Mucosa of gallbladder (tissue), 1 donor: ENCODE measurements around the gene SDK1. TPM values are rescaled to one million over a fixed set of nuclear protein-coding genes. Genes with fewer than 3 reads are reported as not detected.
"Not testable (repeated sequence)": the region's sequence is repeated elsewhere in the genome, so short reads cannot be mapped to it uniquely, and the experiment has no call there.

Experiments
- DNase-seq: peaks from one replicate; pipeline ENCODE4 v3.0.0-alpha.2; 2020; ENCODE audit warnings: low spot score
- total RNA-seq: library from RNA; stranded (reverse); gene quantifications from one replicate; pipeline ENCODE4 v1.2.1, GENCODE V29; 2021
- donor health status: DM: no; HTN: no; CAD: no.

SDK1 gene
- total RNA-seq, 1 donor from 2014 or later, result 6.6 TPM

DNA sequence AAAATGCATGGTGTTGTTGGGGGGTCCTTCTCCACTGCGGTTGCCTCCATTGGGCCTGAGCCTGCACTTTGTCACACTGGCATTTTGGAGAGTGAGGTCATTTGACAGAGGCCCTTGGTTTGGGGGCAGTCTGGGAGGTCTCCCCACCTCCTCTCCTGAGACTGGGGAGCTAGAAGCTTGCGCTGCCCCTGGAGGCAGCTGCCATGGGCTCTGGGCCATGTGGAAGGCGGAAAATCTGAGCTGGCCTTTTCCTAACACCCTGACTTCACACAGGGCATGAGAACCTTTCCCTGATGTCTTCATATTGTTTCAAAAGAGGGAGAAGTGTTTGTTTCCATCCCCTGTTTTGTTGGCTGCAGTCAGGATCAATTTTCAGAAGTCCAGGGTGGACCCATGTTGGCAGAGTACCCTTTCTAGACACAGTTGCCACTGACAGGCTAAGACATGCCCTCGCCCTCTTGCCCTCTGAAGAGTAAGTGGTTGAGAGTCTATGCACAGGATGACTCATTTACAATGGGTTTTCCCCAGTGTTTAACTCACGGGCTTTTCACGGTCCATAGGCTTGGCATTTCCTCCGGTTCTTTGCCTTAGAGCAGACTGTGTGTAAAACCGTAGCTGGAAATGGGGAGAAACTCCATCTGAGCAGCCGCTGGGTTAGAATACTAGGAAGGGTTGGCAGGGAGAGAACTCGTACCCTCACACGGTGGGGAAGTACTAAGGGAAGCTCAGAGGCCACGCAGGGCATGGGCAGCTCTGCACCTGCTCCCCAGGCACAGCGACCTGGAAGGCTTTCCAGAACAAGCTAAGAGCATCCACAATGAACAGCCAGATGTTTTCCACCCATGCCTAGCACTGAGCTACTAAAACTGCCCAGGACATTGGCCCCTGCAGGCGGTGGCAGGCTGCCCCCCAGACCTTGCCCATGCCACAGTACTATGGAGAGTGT is 655.0 kb downstream of the SDK1 start:
- no peak for DNase-seq

GRCh38 chr7:3956949-3957348 is 655.9 kb downstream of the SDK1 start:
- DNase-seq, result no peak

DNA sequence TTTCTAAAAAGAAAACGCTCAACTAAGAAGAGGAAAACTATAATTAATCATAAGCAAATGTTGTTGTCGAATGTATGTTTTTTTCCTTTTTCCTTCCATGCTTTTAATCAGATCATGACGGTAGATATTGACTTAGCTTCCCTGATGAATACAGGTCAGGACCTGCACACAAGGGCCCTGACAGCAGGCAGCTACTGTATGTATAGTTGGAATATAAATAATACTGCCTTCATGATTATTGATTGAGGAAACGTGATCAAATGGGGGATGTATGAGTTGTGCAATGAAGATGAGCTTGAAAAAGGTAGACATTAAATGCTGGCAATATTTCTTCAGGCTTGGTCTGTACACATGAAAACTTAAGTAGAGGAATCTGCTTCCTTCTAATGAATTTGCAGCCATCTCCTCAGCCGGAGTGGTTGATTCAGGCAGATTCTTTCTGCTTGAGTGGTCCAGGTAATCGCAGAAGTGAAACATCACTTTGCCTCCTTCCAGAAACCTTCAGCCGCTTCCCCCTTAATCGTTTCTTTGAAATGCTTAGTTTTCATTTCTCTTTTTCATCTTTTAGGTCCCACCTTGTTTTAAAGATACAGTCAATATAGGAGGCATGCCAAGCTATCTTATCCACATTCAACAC is 656.5 kb downstream of the SDK1 start:
- no peak for DNase-seq

DNA sequence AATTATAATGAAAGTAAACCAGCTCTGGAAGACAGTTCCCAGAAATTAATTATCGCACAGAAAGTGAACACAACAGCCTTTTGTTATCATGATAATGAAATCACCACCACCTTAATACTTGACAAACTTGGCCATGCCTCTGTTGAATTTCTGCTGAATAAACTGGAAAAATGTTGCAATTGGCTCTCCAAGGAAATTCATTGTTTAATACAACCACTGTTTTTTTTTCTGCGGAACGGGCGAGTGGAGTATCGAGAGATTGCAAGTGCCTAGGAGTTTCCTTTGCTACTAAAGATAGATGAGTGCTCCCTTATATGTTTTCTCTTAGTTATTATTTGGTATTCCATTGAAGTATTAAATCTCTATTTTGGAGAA is 657.0 kb downstream of the SDK1 start:
- no peak for DNase-seq

DNA sequence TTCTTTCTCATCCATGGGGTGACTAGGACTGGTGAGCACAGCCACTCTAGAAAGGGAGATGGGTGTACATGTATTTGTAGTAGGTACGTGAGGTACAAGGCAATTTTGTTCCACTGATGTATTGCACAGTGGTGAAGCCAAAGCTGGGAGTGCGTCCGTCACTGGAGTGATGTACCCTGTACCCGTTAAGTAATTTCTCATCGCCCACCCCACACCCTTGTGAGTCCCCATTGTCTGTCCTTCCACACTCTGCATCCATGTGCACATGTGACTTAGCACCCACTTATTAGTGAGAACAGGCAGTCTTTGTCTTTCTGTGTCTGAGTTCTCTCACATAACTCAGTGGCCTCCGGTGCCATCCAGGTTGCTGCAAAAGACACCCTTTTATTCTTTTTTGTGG is 658.3 kb downstream of the SDK1 start:
- DNase-seq, result no peak

GRCh38 chr7:3960050-3960763 is 659.2 kb downstream of the SDK1 start:
- DNase-seq, result no peak

- DNase-seq, result no peak
Measured at GRCh38 chr7:3960942-3961341, 659.9 kb downstream of the SDK1 start.

- DNase-seq, result no peak
Measured at GRCh38 chr7:3961857-3962503, 660.9 kb downstream of the SDK1 start.

GRCh38 chr7:3963768-3964167 is 662.7 kb downstream of the SDK1 start:
- not testable (repeated sequence) for DNase-seq

- DNase-seq, result no peak
Measured at GRCh38 chr7:3964980-3965606, 664.0 kb downstream of the SDK1 start.

DNA sequence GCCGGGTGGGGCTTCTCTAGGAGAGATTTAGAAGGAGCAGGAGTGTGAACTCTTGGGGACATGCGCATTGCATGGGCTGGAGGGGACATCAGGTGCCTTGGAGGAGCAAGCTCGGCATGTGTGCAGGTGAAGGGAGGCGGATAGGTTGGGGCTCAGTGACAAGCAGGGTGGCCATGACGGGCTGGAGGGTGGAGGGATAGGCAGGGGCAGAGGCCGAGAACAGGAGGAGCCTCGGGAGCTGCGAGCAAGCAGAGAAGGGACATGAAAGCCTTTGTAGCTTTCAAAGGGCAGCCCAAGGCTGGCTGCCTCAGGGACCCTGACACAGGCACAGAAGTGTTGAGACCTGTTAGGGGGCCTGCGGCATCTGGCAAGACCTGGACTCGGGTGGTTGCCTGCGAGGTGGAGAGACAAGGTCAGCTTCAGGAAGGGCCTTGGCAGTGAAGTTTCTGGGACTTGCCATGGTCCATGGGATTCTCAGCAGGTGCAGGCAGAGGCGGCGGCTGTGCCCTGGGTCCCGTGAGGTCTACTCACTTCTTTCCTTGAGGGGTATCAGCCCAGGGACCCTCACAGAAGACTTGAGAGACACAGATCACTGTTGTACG is 664.8 kb downstream of the SDK1 start:
- DNase-seq, result no peak

DNA sequence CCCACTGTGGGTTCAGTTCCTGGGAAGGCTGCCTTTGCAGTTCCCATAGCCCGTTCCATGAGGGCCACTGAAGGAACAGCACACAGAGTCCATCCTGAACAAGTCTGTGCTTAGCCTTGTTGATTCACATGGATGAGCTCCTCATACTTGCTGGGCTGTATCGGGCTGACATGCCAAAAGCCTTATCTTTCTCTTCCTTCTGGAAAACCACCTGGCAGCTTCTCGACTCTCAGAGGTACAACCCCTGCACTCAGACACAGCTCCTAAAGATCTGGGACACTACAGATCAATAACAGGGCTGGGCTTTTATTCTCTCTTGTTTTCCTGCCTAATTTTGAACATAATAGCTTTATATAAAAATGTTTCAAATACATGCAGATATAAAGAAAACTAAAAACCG is 667.2 kb downstream of the SDK1 start:
- DNase-seq, result no peak

GRCh38 chr7:3969286-3969685 is 668.2 kb downstream of the SDK1 start:
- DNase-seq, result no peak

GRCh38 chr7:3971323-3971722 is 670.3 kb downstream of the SDK1 start:
- no peak for DNase-seq

DNA sequence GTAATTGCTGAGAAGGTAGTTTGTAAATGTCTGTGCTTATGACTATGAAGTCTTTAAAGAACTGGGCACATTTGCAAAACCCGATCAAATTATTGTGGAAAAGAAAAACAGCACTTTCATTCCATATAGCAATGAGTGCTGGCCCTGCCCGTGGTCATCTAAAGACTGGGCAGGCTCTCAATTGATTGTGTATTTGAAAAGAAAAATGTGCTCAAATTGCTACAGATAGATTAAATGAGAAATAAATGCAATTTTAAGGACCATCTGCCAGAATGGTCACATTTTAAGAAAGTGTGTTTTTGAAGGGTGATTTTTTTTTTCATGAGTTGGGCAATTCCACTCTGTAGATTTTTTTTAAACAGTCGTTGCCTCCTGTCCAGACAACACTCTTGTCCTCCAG is 672.2 kb downstream of the SDK1 start:
- no peak for DNase-seq

- no peak for DNase-seq
Measured at GRCh38 chr7:3974329-3974728, 673.3 kb downstream of the SDK1 start.

DNA sequence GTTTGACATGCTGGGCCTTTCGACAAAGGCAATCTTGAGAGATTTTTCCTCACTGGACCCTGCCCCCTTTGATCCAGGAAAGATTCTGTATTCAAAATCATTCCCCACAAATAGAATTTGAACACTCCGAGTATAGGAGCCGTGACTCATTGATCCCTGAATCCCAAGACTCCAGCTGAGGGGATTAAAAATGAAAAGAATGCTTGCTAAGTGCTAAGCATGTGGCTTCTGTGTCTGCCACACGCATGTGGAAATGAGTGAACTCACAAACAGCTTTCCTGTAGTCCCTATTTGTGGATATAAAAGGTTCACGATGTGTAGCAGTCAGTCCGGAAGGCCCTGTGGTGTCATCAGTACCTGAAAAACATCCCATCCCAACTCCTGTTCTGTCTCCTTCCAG is 674.3 kb downstream of the SDK1 start:
- no peak for DNase-seq

GRCh38 chr7:3977391-3977790 is 676.3 kb downstream of the SDK1 start:
- no peak for DNase-seq

DNA sequence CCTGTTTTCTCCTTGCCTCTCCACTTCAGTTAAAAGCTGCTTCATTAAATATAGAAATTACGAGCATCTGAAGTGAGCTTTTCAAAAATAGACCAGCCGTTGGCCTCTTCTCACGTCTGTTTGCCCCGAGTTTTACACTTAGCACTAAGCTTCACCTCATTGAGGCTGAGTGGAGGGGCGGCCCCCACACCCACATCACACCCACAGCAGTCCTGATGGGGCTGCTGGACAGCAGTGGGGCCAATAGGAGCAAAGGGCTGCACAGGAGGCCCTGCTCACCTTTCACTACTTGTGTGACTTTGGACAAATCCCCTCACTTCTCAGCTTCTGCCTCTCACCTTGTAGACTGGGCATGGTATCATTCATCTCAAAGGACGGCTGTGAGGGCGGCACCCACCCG is 677.8 kb downstream of the SDK1 start:
- no peak for DNase-seq

DNA sequence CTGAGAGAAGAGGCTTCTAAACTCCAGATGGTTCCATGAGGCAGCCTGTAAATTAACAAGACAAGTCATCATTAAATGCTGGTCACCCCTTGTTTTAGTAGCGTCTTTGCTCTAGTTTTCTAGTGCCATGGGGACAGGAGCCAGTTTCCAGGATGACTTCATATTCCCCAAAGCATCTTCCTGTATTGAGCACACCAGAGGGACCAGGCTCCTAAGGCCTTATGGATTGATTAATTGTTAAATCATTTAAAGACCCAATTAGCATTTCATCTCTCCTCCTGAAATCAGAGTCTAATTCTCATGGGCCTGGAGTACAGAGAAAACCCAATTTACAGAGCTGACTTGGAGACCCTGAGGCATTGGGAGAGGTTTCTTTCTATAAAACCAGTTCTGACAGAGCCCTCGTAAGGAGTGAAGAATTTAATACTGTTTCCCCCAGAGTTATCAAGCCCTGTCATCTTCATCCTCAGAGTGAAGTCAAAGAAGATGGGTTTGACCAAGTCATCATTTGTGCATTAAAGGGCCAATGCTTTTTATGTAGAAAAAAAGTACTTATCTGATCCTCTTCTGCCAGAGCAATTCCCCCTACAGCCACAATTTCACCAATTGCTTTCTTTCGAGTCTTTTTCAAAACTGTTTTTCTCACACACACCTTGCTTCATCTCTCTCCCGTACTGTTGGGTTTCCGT is 678.7 kb downstream of the SDK1 start:
- no peak for DNase-seq

DNA sequence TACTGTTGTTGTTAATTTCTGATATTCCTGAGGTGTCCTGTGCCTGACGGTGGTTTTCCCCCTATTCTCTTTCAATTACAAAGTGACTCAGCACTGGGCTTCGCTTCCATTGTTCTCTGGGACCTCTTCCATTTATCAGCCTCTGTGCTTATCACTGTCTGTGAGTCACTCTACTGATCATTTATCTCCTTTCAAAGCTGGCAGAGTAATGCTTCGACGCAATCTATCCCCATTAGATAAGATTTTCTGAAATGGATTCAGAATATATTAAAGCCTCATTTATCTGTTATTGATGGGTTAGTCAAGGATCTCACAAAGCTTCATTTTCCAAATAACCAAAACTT is 679.2 kb downstream of the SDK1 start:
- DNase-seq, result no peak
